HG03025 (cell line): Measurements from ENCODE around the gene XYLT1.

Experiments used
- ATAC-seq: cut with Tn5 transposase; IDR thresholded peaks from one replicate; pipeline ENCODE4 v1.9.1; 2021; ENCODE audit warnings: mild to moderate bottlenecking, moderate library complexity; ENCODE audit not compliant: unreplicated experiment, low FRiP score

Gene XYLT1

GRCh38 chr16:17380613-17381012, 90.1 kb downstream of the XYLT1 start:
- ATAC-seq, result no peak

GRCh38 chr16:17379121-17379571, 91.6 kb downstream of the XYLT1 start:
- ATAC-seq, result no peak

- ATAC-seq, result no peak
Observed at GRCh38 chr16:17377360-17378324, 93.1 kb downstream of the XYLT1 start.

- ATAC-seq, result no peak
Observed at GRCh38 chr16:17375461-17376304, 95.1 kb downstream of the XYLT1 start.

GRCh38 chr16:17374668-17375255, 96.0 kb downstream of the XYLT1 start:
- ATAC-seq, result no peak

- no peak for ATAC-seq
Observed at GRCh38 chr16:17373533-17373932, 97.2 kb downstream of the XYLT1 start.

GRCh38 chr16:17372386-17372785, 98.4 kb downstream of the XYLT1 start:
- no peak for ATAC-seq

- ATAC-seq, result no peak
Observed at GRCh38 chr16:17371299-17371698, 99.5 kb downstream of the XYLT1 start.

GRCh38 chr16:17370731-17371285, 100.0 kb downstream of the XYLT1 start:
- ATAC-seq, result no peak

- ATAC-seq, result no peak
Observed at GRCh38 chr16:17370223-17370707, 100.5 kb downstream of the XYLT1 start.

GRCh38 chr16:17369421-17370222, 101.1 kb downstream of the XYLT1 start:
- no peak for ATAC-seq

- ATAC-seq, result no peak
Observed at GRCh38 chr16:17368951-17369350, 101.8 kb downstream of the XYLT1 start.

GRCh38 chr16:17368446-17368845, 102.3 kb downstream of the XYLT1 start:
- ATAC-seq, result no peak

GRCh38 chr16:17367923-17368322, 102.8 kb downstream of the XYLT1 start:
- no peak for ATAC-seq

- no peak for ATAC-seq
Observed at GRCh38 chr16:17367036-17367435, 103.7 kb downstream of the XYLT1 start.

GRCh38 chr16:17366299-17366961, 104.3 kb downstream of the XYLT1 start:
- ATAC-seq, result no peak

- no peak for ATAC-seq
Observed at GRCh38 chr16:17365591-17366298, 105.0 kb downstream of the XYLT1 start.

GRCh38 chr16:17365211-17365541, 105.6 kb downstream of the XYLT1 start:
- no peak for ATAC-seq
